Left ventricle myocardium inferior (tissue), 1 donor: ENCODE data around the gene SLC2A13. TPM values are rescaled to one million over a fixed set of nuclear protein-coding genes. Genes with fewer than 3 reads are reported as not detected.
A peak's percentile ranks its signal among the peaks of the same experiment; 100 is the strongest.
"Not testable (repeated sequence)": the region's sequence is repeated elsewhere in the genome, so short reads cannot be mapped to it uniquely, and the experiment has no call there.

ENCODE experiments used
- DNase-seq: peaks from one replicate; pipeline ENCODE4 v3.0.0-alpha.2; 2020
- H3K27ac ChIP-seq: fragments of 200-600 bp; replicated peaks from 2 replicates; pipeline ENCODE4 v1.8.0; 2021
- H3K27me3 ChIP-seq: fragments of 200-600 bp; 2 replicates; pipeline ENCODE4 v1.8.0; 2021; ENCODE audit warnings: low read depth
- H3K36me3 ChIP-seq: fragments of 200-600 bp; 2 replicates; pipeline ENCODE4 v1.8.0; 2021
- H3K4me1 ChIP-seq: fragments of 200-600 bp; 2 replicates; pipeline ENCODE4 v1.8.0; 2021
- H3K4me3 ChIP-seq: fragments of 200-600 bp; 2 replicates; pipeline ENCODE4 v1.8.0; 2021; ENCODE audit warnings: mild to moderate bottlenecking, moderate library complexity
- H3K9me3 ChIP-seq: fragments of 200-600 bp; replicated peaks from 2 replicates; pipeline ENCODE4 v1.8.0; 2021
- CTCF ChIP-seq: fragments of 200-600 bp; IDR thresholded peaks from 2 replicates; pipeline ENCODE4 v1.8.0; 2021; ENCODE audit warnings: antibody characterized with exemption, mild to moderate bottlenecking, borderline replicate concordance
- intact Hi-C: fragments of 100-400 bp; cut with micrococcal nuclease; formaldehyde crosslinking; loops from one replicate; pipeline ENCODE4 v1.11.0; 2022
- total RNA-seq: library from RNA; stranded (reverse); fragmentation: NEBNext Ultra II Directional; extraction: Animal tissue kit (Norgen Biotek cat#: 25700); gene quantifications from one replicate; pipeline ENCODE4 v1.2.1, GENCODE V29; 2021
- donor health status: DM: no; HTN: yes; CAD: no; lungs with severe emphysema.

SLC2A13 gene
- total RNA-seq, 1 donor from 2014 or later = 5.5 TPM

GRCh38 chr12:40054555-40055227, 51.2 kb downstream of the SLC2A13 start:
- Histone ChIP-seq H3K36me3 (no peaks in the 10 kb centered on the region), H3K4me3 (peak overlapping the region; percentile 34), H3K27ac (peak overlapping the region; percentile 77), H3K4me1 (peaks cover 48% of the 10 kb centered on the region), H3K27me3 (no peaks in the 10 kb centered on the region), H3K9me3 (no peaks in the 10 kb centered on the region)
- intact Hi-C loops = no loop called here
- DNase-seq = peak; percentile 25
- no peak for TF ChIP-seq CTCF

DNA sequence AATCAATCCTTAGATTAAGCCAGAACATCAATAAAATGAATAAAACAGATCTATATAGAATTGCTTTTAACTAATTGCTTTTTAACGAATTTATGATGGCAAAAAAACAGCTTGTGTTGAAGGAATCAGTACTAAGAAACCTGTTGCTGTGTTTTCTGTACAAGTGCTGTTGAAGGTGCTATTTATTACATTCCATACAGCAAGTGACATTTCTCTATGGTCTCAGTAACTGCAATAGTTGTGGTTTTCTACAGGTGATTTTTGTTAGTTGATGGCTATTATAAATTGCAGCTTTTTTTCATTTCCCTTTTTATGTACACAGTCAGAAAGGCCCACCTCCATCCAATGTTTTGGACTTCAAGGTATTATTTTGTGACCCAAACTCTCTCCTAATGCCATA, 56.6 kb downstream of the SLC2A13 start:
- Histone ChIP-seq H3K9me3 (no peaks in the 10 kb centered on the region), H3K36me3 (no peaks in the 10 kb centered on the region), H3K4me1 (peaks cover 30% of the 10 kb centered on the region), H3K27me3 (no peaks in the 10 kb centered on the region), H3K27ac (no peak overlapping the region), H3K4me3 (no peak overlapping the region)
- intact Hi-C loops = no loop called here
- DNase-seq = no peak
- no peak for TF ChIP-seq CTCF

- DNase-seq, H3K36me3 ChIP-seq, intact Hi-C loops, H3K27me3 ChIP-seq, H3K27ac ChIP-seq, H3K9me3 ChIP-seq, H3K4me3 ChIP-seq: not testable (repeated sequence)
- peaks cover 25% of the 10 kb centered on the region for H3K4me1 ChIP-seq
These were observed 58.9 kb downstream of the SLC2A13 start for GRCh38 chr12:40047002-40047401.

DNA sequence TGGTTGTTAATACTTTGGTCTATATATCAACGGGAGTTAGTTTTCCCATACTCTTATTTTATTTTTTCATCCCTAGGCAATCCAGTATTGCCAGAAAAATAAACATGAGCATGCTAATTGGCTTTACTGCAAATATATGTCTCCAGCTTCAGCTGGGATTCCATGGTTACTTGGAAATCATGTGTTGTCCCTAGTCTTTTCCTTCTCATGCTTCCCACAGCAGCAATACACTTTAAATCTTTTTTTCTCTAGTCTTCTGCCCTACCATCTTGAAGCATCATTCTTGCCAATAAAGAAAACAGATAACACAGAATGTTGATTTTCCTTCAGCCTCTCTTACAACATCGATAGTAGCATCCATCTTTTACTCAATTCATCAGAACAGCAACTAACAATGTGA, 60.2 kb downstream of the SLC2A13 start:
- no peak overlapping the region for H3K27ac ChIP-seq
- no peak for TF ChIP-seq CTCF
- no peak for DNase-seq
- no peaks in the 10 kb centered on the region for H3K9me3 ChIP-seq
- no peaks in the 10 kb centered on the region for H3K27me3 ChIP-seq
- H3K4me3 ChIP-seq = no peak overlapping the region
- H3K4me1 ChIP-seq = peaks cover 25% of the 10 kb centered on the region
- intact Hi-C loops = no loop called here
- H3K36me3 ChIP-seq = no peaks in the 10 kb centered on the region

DNA sequence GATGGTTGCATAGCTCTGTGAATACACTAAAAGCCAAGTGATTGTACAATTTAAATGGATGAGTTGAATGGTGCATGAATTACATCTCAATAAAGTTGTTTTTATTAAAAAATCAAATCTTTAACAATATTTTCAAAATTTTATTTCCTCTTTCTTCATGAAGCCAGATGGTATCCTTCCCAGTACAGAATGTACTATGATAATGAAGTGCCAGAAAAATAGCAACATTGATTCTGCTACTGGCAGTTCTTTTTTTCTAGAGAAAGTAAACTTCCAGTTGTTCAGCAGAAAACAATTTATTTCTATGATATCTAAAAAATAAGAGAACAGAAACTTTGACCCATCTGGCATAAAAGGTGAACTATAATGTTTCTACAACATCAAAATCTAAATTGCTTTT, 61.5 kb downstream of the SLC2A13 start:
- TF ChIP-seq CTCF = no peak
- DNase-seq = no peak
- H3K9me3 ChIP-seq = no peaks in the 10 kb centered on the region
- no peak overlapping the region for H3K4me3 ChIP-seq
- intact Hi-C loops = no loop called here
- H3K36me3 ChIP-seq = no peaks in the 10 kb centered on the region
- peak overlapping the region; percentile 49 for H3K27ac ChIP-seq
- no peaks in the 10 kb centered on the region for H3K27me3 ChIP-seq
- peaks cover 18% of the 10 kb centered on the region for H3K4me1 ChIP-seq

DNA sequence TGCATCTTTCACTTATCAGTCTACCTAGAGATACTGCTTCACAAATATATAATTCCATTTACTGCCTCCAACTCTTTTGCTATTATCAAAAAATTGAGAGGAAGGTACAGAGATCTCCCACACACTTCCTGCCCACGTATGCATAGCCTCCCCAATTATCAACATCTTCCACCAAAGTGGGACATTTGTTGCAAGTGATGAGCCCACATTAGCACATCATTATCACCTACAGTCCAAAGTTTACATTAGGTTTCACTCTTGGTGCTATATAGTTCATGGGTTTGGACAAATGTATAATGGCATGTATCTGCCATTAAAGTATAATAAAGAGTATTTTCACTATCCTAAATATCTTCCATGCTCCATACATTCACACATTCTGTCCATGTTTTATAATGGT, 66.3 kb downstream of the SLC2A13 start:
- no peaks in the 10 kb centered on the region for H3K36me3 ChIP-seq
- H3K4me1 ChIP-seq = peaks cover 2% of the 10 kb centered on the region
- no peak for DNase-seq
- no peak for TF ChIP-seq CTCF
- intact Hi-C loops = no loop called here
- H3K4me3 ChIP-seq = no peak overlapping the region
- no peak overlapping the region for H3K27ac ChIP-seq
- H3K27me3 ChIP-seq = no peaks in the 10 kb centered on the region
- no peaks in the 10 kb centered on the region for H3K9me3 ChIP-seq
